ENCODE results near the gene FAM9B.

DNA sequence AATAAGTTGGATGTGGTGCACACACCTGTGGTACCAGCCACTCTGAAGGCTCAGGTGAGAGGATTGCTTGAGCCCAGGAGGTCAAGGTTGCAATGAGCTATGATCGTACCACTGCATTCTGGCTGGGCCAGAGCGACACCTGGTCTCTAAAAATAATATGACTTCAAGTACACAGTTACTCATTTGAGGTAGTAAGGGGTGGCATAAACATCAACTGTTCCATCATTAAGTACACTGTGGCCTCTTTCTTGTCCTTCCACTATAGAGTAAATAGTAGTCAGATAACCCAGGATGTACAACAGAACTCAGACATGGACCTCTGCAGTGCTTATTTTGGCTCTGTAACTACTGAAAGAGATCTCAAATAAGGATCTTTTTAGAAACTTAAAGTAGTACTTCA is 10.6 kb downstream of the FAM9B start:
- TF ChIP-seq, protein P1, sequence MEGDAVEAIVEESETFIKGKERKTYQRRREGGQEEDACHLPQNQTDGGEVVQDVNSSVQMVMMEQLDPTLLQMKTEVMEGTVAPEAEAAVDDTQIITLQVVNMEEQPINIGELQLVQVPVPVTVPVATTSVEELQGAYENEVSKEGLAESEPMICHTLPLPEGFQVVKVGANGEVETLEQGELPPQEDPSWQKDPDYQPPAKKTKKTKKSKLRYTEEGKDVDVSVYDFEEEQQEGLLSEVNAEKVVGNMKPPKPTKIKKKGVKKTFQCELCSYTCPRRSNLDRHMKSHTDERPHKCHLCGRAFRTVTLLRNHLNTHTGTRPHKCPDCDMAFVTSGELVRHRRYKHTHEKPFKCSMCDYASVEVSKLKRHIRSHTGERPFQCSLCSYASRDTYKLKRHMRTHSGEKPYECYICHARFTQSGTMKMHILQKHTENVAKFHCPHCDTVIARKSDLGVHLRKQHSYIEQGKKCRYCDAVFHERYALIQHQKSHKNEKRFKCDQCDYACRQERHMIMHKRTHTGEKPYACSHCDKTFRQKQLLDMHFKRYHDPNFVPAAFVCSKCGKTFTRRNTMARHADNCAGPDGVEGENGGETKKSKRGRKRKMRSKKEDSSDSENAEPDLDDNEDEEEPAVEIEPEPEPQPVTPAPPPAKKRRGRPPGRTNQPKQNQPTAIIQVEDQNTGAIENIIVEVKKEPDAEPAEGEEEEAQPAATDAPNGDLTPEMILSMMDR (IDR thresholded peaks at IDR 0.05) = no peak
- TF ChIP-seq POLR2AphosphoS5 (IDR thresholded peaks at IDR 0.05; ENCODE audit: low read depth, low read length) = no peak
- TF ChIP-seq TCF7L2 (IDR thresholded peaks at IDR 0.05; ENCODE audit: low read depth, low read length) = no peak
- TF ChIP-seq, protein P2, sequence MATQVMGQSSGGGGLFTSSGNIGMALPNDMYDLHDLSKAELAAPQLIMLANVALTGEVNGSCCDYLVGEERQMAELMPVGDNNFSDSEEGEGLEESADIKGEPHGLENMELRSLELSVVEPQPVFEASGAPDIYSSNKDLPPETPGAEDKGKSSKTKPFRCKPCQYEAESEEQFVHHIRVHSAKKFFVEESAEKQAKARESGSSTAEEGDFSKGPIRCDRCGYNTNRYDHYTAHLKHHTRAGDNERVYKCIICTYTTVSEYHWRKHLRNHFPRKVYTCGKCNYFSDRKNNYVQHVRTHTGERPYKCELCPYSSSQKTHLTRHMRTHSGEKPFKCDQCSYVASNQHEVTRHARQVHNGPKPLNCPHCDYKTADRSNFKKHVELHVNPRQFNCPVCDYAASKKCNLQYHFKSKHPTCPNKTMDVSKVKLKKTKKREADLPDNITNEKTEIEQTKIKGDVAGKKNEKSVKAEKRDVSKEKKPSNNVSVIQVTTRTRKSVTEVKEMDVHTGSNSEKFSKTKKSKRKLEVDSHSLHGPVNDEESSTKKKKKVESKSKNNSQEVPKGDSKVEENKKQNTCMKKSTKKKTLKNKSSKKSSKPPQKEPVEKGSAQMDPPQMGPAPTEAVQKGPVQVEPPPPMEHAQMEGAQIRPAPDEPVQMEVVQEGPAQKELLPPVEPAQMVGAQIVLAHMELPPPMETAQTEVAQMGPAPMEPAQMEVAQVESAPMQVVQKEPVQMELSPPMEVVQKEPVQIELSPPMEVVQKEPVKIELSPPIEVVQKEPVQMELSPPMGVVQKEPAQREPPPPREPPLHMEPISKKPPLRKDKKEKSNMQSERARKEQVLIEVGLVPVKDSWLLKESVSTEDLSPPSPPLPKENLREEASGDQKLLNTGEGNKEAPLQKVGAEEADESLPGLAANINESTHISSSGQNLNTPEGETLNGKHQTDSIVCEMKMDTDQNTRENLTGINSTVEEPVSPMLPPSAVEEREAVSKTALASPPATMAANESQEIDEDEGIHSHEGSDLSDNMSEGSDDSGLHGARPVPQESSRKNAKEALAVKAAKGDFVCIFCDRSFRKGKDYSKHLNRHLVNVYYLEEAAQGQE (IDR thresholded peaks at IDR 0.05; ENCODE audit: insufficient read depth in 1 of 2, low read depth in 2 of 2, low read length in 1 of 2) = no peak

Measured in Panc1 (cell line).